Caco-2 (cell line): Measurements from ENCODE around the gene BAG3. TPM values are rescaled to one million over a fixed set of nuclear protein-coding genes. Genes with fewer than 3 reads are reported as not detected.

Experiments
- BruUV-seq: library from RNA; stranded (reverse); fragments of 400-500 nt; replicated peaks from 2 replicates; lab custom pipeline; 2021; lab: Mats Ljungman, UMichigan
- CTCF ChIA-PET: fragments of 300-600 bp; sonication (Branson Sonifier 250); formaldehyde crosslinking; loops from one replicate; lab custom pipeline; 2022; ENCODE audit warnings: antibody characterized with exemption; lab: Charles Lee
- POLR2A ChIA-PET: fragments of 300-600 bp; sonication (Branson Sonifier 250); formaldehyde crosslinking; loops from one replicate; lab custom pipeline; 2022; ENCODE audit warnings: antibody characterized with exemption; lab: Charles Lee
- DNase-seq, 2 experiments: peaks; one replicate each; pipeline versions ENCODE4 v3.0.0 to v3.0.0-alpha.2; 2020 to 2022
- H3K27me3 ChIP-seq: replicated peaks from 2 replicates; pipeline ENCODE4 v1.6.0; 2011; ENCODE audit warnings: low read length; ENCODE audit not compliant: control insufficient read depth, insufficient read depth
- H3K36me3 ChIP-seq: 2 replicates; pipeline ENCODE4 v1.5.1; 2011; ENCODE audit warnings: low read length; ENCODE audit not compliant: control insufficient read depth, insufficient read depth
- H3K4me1 ChIP-seq: fragments of 250-450 bp; sonication (Bioruptor Pico); 2 replicates; pipeline ENCODE4 v1.5.1; 2020; ENCODE audit warnings: mild to moderate bottlenecking
- H3K4me3 ChIP-seq: 2 replicates; pipeline ENCODE4 v1.5.1; 2011; ENCODE audit warnings: low read depth, mild to moderate bottlenecking, control low read depth, low read length
- H3K9me3 ChIP-seq: fragments of 250-450 bp; sonication (Bioruptor Pico); 2 replicates; pipeline ENCODE4 v1.5.1; 2020; ENCODE audit warnings: mild to moderate bottlenecking, moderate library complexity
- H3K27ac Mint-ChIP-seq: one replicate; pipeline ENCODE4 v1.8.0; 2022; ENCODE audit warnings: mixed read lengths; ENCODE audit not compliant: unreplicated experiment
- H3K27me3 Mint-ChIP-seq: one replicate; pipeline ENCODE4 v1.8.0; 2022; ENCODE audit warnings: mixed read lengths; ENCODE audit not compliant: insufficient read depth, unreplicated experiment
- H3K36me3 Mint-ChIP-seq: one replicate; pipeline ENCODE4 v1.8.0; 2022; ENCODE audit warnings: mild to moderate bottlenecking, mixed read lengths; ENCODE audit not compliant: insufficient read depth, unreplicated experiment
- H3K4me1 Mint-ChIP-seq: one replicate; pipeline ENCODE4 v1.8.0; 2022; ENCODE audit warnings: low read depth, mixed read lengths; ENCODE audit not compliant: unreplicated experiment
- H3K4me3 Mint-ChIP-seq: one replicate; pipeline ENCODE4 v1.8.0; 2022; ENCODE audit warnings: mild to moderate bottlenecking, moderate library complexity, mixed read lengths; ENCODE audit not compliant: unreplicated experiment
- H3K9me3 Mint-ChIP-seq: one replicate; pipeline ENCODE4 v1.8.0; 2022; ENCODE audit warnings: mixed read lengths; ENCODE audit not compliant: unreplicated experiment
- intact Hi-C: fragments of 100-400 bp; cut with micrococcal nuclease; formaldehyde crosslinking; loops from one replicate; pipeline ENCODE4 v1.10.0; 2022; ENCODE audit not compliant: unreplicated experiment
- total RNA-seq: library from RNA; stranded (reverse); gene quantifications from 2 replicates; pipeline ENCODE4 v1.2.3, GENCODE V29; 2022
- TF ChIP-seq, protein P1 (sequence below), 2 experiments: fragments of 200-600 bp in 1 of 2; IDR thresholded peaks; 1 replicate in 1 of 2; 2 replicates in 1 of 2; pipeline versions ENCODE4 v1.5.1 to v1.8.0; 2011 to 2022; ENCODE audit warnings: antibody characterized with exemption in 1 of 2, control low read depth in 1 of 2, inconsistent platforms in 1 of 2, low read depth in 1 of 2, low read length in 1 of 2, mild to moderate bottlenecking in 1 of 2, moderate library complexity in 1 of 2; ENCODE audit not compliant: insufficient read depth in 1 of 2, severe bottlenecking in 1 of 2, unreplicated experiment in 1 of 2

Gene BAG3
- total RNA-seq, 1 experiment from 2014 or later = 30.7 TPM

- peak overlapping the region; percentile 63 for H3K4me3 Mint-ChIP-seq
- ChIA-PET CTCF (interaction anchor here (0.6 to 2.9 kb wide), 13 partner anchors 33 to 649 kb away, joined by 3 to 25 read pairs (median 4); partner anchors contain the start of genes BAG3 and INPP5F), POLR2A (interaction anchor here (0.5 to 2.3 kb wide), 8 partner anchors 11 to 205 kb away, joined by 3 to 25 read pairs (median 4); partner anchors contain the start of genes BAG3, INPP5F and SEC23IP)
- peaks cover 12% of the 10 kb centered on the region for H3K36me3 Mint-ChIP-seq
- H3K4me1 ChIP-seq = peaks cover 32% of the 10 kb centered on the region
- intact Hi-C loops = loop anchor here (1.0 to 10.0 kb wide), 9 partner anchors 39 to 649 kb away; partner anchors contain the start of genes INPP5F, SEC23IP and TIAL1
- H3K4me1 Mint-ChIP-seq = peaks cover 32% of the 10 kb centered on the region
- H3K27me3 ChIP-seq = no peaks in the 10 kb centered on the region
- H3K27me3 Mint-ChIP-seq = no peaks in the 10 kb centered on the region
- no peaks in the 10 kb centered on the region for H3K36me3 ChIP-seq
- BruUV-seq = TSS peak; percentile 92
- peak overlapping the region; percentile 60 for H3K27ac Mint-ChIP-seq
- peak overlapping the region; percentile 2; the same call in 1 of the 2 replicates for H3K4me3 ChIP-seq
- H3K9me3 ChIP-seq = no peaks in the 10 kb centered on the region
- no peaks in the 10 kb centered on the region for H3K9me3 Mint-ChIP-seq
- DNase-seq = peak; percentile 75 to 86
- TF ChIP-seq, protein P1, sequence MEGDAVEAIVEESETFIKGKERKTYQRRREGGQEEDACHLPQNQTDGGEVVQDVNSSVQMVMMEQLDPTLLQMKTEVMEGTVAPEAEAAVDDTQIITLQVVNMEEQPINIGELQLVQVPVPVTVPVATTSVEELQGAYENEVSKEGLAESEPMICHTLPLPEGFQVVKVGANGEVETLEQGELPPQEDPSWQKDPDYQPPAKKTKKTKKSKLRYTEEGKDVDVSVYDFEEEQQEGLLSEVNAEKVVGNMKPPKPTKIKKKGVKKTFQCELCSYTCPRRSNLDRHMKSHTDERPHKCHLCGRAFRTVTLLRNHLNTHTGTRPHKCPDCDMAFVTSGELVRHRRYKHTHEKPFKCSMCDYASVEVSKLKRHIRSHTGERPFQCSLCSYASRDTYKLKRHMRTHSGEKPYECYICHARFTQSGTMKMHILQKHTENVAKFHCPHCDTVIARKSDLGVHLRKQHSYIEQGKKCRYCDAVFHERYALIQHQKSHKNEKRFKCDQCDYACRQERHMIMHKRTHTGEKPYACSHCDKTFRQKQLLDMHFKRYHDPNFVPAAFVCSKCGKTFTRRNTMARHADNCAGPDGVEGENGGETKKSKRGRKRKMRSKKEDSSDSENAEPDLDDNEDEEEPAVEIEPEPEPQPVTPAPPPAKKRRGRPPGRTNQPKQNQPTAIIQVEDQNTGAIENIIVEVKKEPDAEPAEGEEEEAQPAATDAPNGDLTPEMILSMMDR (IDR thresholded peaks at IDR 0.05; ENCODE audit: insufficient read depth in 1 of 2, low read depth in 1 of 2, low read length in 1 of 2, severe bottlenecking in 1 of 2, unreplicated experiment in 1 of 2) = no peak
Measured at GRCh38 chr10:119687192-119688032, 36.2 kb downstream of the BAG3 start.

- Mint-ChIP-seq H3K27me3 (no peaks in the 10 kb centered on the region), H3K4me1 (peaks cover 32% of the 10 kb centered on the region), H3K27ac (peak overlapping the region; percentile 60), H3K9me3 (no peaks in the 10 kb centered on the region), H3K4me3 (peak overlapping the region; percentile 63), H3K36me3 (peaks cover 12% of the 10 kb centered on the region)
- DNase-seq = peak; percentile 88 to 92
- Histone ChIP-seq H3K4me1 (peaks cover 32% of the 10 kb centered on the region), H3K27me3 (no peaks in the 10 kb centered on the region), H3K4me3 (no peak overlapping the region), H3K36me3 (no peaks in the 10 kb centered on the region), H3K9me3 (no peaks in the 10 kb centered on the region)
- ChIA-PET CTCF (interaction anchor here (0.6 to 2.9 kb wide), 10 partner anchors 32 to 304 kb away, joined by 3 to 25 read pairs (median 6); partner anchors contain the start of genes BAG3 and INPP5F), POLR2A (interaction anchor here (0.5 to 2.3 kb wide), 4 partner anchors 12 to 204 kb away, joined by 3 to 25 read pairs (median 4); partner anchors contain the start of genes INPP5F and SEC23IP)
- BruUV-seq = no TSS peak
- TF ChIP-seq, protein P1 (IDR thresholded peaks at IDR 0.05; ENCODE audit: insufficient read depth in 1 of 2, low read depth in 1 of 2, low read length in 1 of 2, severe bottlenecking in 1 of 2, unreplicated experiment in 1 of 2) = no peak
- intact Hi-C loops = loop anchor here (1.0 to 10.0 kb wide), 7 partner anchors 38 to 207 kb away; partner anchors contain the start of genes INPP5F, SEC23IP and TIAL1
Measured at GRCh38 chr10:119688033-119688508, 36.9 kb downstream of the BAG3 start.

GRCh38 chr10:119689016-119689580 lies 37.9 kb downstream of the BAG3 start:
- Histone ChIP-seq H3K36me3 (no peaks in the 10 kb centered on the region), H3K9me3 (no peaks in the 10 kb centered on the region), H3K27me3 (no peaks in the 10 kb centered on the region), H3K4me3 (no peak overlapping the region), H3K4me1 (peaks cover 32% of the 10 kb centered on the region)
- POLR2A ChIA-PET = no interaction called here
- H3K27me3 Mint-ChIP-seq = no peaks in the 10 kb centered on the region
- no TSS peak for BruUV-seq
- TF ChIP-seq, protein P1 (IDR thresholded peaks at IDR 0.05; ENCODE audit: insufficient read depth in 1 of 2, low read depth in 1 of 2, low read length in 1 of 2, severe bottlenecking in 1 of 2, unreplicated experiment in 1 of 2) = no peak
- no peaks in the 10 kb centered on the region for H3K9me3 Mint-ChIP-seq
- peak overlapping the region; percentile 9 for H3K4me3 Mint-ChIP-seq
- H3K36me3 Mint-ChIP-seq = peaks cover 12% of the 10 kb centered on the region
- CTCF ChIA-PET = interaction anchor here (0.9 to 1.6 kb wide), 2 partner anchors 37 to 172 kb away, joined by 5 to 9 read pairs; partner anchors contain the start of gene INPP5F
- intact Hi-C loops = loop anchor here (2.0 to 10.0 kb wide), 2 partner anchors 92 to 206 kb away; partner anchors contain the start of genes SEC23IP and TIAL1
- H3K4me1 Mint-ChIP-seq = peaks cover 32% of the 10 kb centered on the region
- H3K27ac Mint-ChIP-seq = peak overlapping the region; percentile 60
- peak in 1 of 2 experiments; percentile 17 for DNase-seq
